Fibroblast of skin of back (primary cell): Measurements from ENCODE around the gene SLC1A1.
A peak's percentile ranks its signal among the peaks of the same experiment; 100 is the strongest.

ENCODE experiments used
- DNase-seq: peaks from one replicate; pipeline ENCODE4 v3.0.0-alpha.2; 2013

SLC1A1 gene

GRCh38 chr9:4620057-4620765, 129.9 kb downstream of the SLC1A1 start:
- DNase-seq = no peak

GRCh38 chr9:4620881-4621555, 130.8 kb downstream of the SLC1A1 start:
- peak; percentile 76 for DNase-seq

GRCh38 chr9:4622016-4622415, 131.7 kb downstream of the SLC1A1 start:
- peak; percentile 1 for DNase-seq

GRCh38 chr9:4630836-4631235, 140.6 kb downstream of the SLC1A1 start:
- peak; percentile 48 for DNase-seq
